Cardiac muscle cell (in vitro differentiated cells and primary cell): ENCODE data around the gene EMP1. TPM values are rescaled to one million over a fixed set of nuclear protein-coding genes. Genes with fewer than 3 reads are reported as not detected.

Source experiments
- DNase-seq, 2 donors: peaks; one replicate each; pipeline versions ENCODE4 v3.0.0 to v3.0.0-alpha.2; 2010 to 2017; ENCODE audit warnings: low read depth in 1 of 2, low spot score in 1 of 2
- H3K27ac ChIP-seq: fragments of 200-600 bp; sonication (generic); 2 replicates; pipeline ENCODE4 v1.5.1; 2016
- H3K27me3 ChIP-seq: fragments of 200-600 bp; sonication (generic); 2 replicates; pipeline ENCODE4 v1.6.0; 2016; ENCODE audit warnings: control low read depth
- H3K36me3 ChIP-seq: fragments of 200-600 bp; sonication (generic); 2 replicates; pipeline ENCODE4 v1.5.1; 2016; ENCODE audit warnings: control low read depth
- H3K4me1 ChIP-seq: fragments of 200-600 bp; sonication (generic); 2 replicates; pipeline ENCODE4 v1.8.1; 2017; ENCODE audit warnings: low read depth, mild to moderate bottlenecking, mixed run types
- H3K4me3 ChIP-seq: fragments of 200-600 bp; sonication (generic); 2 replicates; pipeline ENCODE4 v1.5.1; 2016; ENCODE audit warnings: mild to moderate bottlenecking
- H3K9me3 ChIP-seq: fragments of 200-600 bp; sonication (generic); 2 replicates; pipeline ENCODE4 v1.5.1; 2017; ENCODE audit warnings: low read depth, mild to moderate bottlenecking, control low read depth
- CTCF ChIP-seq: IDR thresholded peaks from 2 replicates; pipeline ENCODE4 v1.5.1; 2012; ENCODE audit warnings: low read depth, mild to moderate bottlenecking, low read length
- polyA plus RNA-seq: library from polyadenylated mRNA; unstranded; fragments of >200 nt; fragmentation: Nextera tagmentation; extraction: Ambion mirVana; gene quantifications from 2 replicates; pipeline ENCODE4 v1.2.1, GENCODE V29; 2016
- total RNA-seq: library from RNA; depleted of rRNA; stranded (reverse); fragments of >200 nt; gene quantifications from 2 replicates; pipeline ENCODE4 v1.2.3, GENCODE V29; 2016

The EMP1 gene
- total and polyA plus RNA-seq, 2 experiments from 2014 or later = 0.30 to 1.7 TPM

GRCh38 chr12:13238204-13238603, 41.7 kb downstream of the EMP1 start:
- DNase-seq = no peak
- H3K36me3 ChIP-seq = no peaks in the 10 kb centered on the region
- no peaks in the 10 kb centered on the region for H3K9me3 ChIP-seq
- no peak overlapping the region for H3K4me3 ChIP-seq
- no peak overlapping the region for H3K27ac ChIP-seq
- TF ChIP-seq CTCF = no peak
- no peaks in the 10 kb centered on the region for H3K4me1 ChIP-seq
- no peaks in the 10 kb centered on the region for H3K27me3 ChIP-seq

GRCh38 chr12:13241833-13242488, 45.4 kb downstream of the EMP1 start:
- no peak for DNase-seq
- Histone ChIP-seq H3K4me3 (no peak overlapping the region), H3K9me3 (no peaks in the 10 kb centered on the region), H3K4me1 (no peaks in the 10 kb centered on the region), H3K27ac (no peak overlapping the region), H3K27me3 (no peaks in the 10 kb centered on the region), H3K36me3 (no peaks in the 10 kb centered on the region)
- no peak for TF ChIP-seq CTCF

- DNase-seq = no peak
- no peak for TF ChIP-seq CTCF
- H3K4me1 ChIP-seq = no peaks in the 10 kb centered on the region
- H3K27ac ChIP-seq = no peak overlapping the region
- no peaks in the 10 kb centered on the region for H3K9me3 ChIP-seq
- no peak overlapping the region for H3K4me3 ChIP-seq
- H3K27me3 ChIP-seq = no peaks in the 10 kb centered on the region
- H3K36me3 ChIP-seq = no peaks in the 10 kb centered on the region
Observed at GRCh38 chr12:13242936-13243335, 46.4 kb downstream of the EMP1 start.

- H3K36me3 ChIP-seq = no peaks in the 10 kb centered on the region
- H3K27ac ChIP-seq = no peak overlapping the region
- H3K4me3 ChIP-seq = no peak overlapping the region
- DNase-seq = peak in 1 of 2 donors; percentile 73
- no peak for TF ChIP-seq CTCF
- no peaks in the 10 kb centered on the region for H3K9me3 ChIP-seq
- no peaks in the 10 kb centered on the region for H3K4me1 ChIP-seq
- H3K27me3 ChIP-seq = no peaks in the 10 kb centered on the region
Observed at GRCh38 chr12:13243516-13244070, 47.1 kb downstream of the EMP1 start.

- no peaks in the 10 kb centered on the region for H3K36me3 ChIP-seq
- no peaks in the 10 kb centered on the region for H3K4me1 ChIP-seq
- H3K9me3 ChIP-seq = no peaks in the 10 kb centered on the region
- TF ChIP-seq CTCF = no peak
- H3K27ac ChIP-seq = no peak overlapping the region
- H3K4me3 ChIP-seq = no peak overlapping the region
- DNase-seq = no peak
- no peaks in the 10 kb centered on the region for H3K27me3 ChIP-seq
Observed at GRCh38 chr12:13247596-13247995, 51.1 kb downstream of the EMP1 start.
